Mesendoderm (in vitro differentiated cells): ENCODE results near the gene CGNL1.

Source experiments
- DNase-seq: peaks from one replicate; pipeline ENCODE4 v3.0.0; 2013
- H2AK5ac ChIP-seq: 2 replicates; pipeline ENCODE4 v1.6.1; 2013; ENCODE audit warnings: low read length, inconsistent platforms
- H2BK120ac ChIP-seq: 2 replicates; pipeline ENCODE4 v1.6.1; 2013; ENCODE audit warnings: low read depth, mild to moderate bottlenecking, low read length, moderate library complexity, mixed read lengths
- H2BK15ac ChIP-seq: replicated peaks from 2 replicates; pipeline ENCODE4 v1.6.1; 2013; ENCODE audit warnings: low read depth, mild to moderate bottlenecking, moderate library complexity
- H2BK5ac ChIP-seq: 2 replicates; pipeline ENCODE4 v1.6.1; 2013; ENCODE audit warnings: low read length, inconsistent platforms
- H3K18ac ChIP-seq: 2 replicates; pipeline ENCODE4 v1.6.1; 2013; ENCODE audit warnings: mild to moderate bottlenecking, low read length, mixed read lengths
- H3K23ac ChIP-seq: one replicate; pipeline ENCODE4 v1.6.1; 2013; ENCODE audit warnings: low read length
- H3K27ac ChIP-seq: 2 replicates; pipeline ENCODE4 v1.5.1; 2013; ENCODE audit warnings: low read depth, mild to moderate bottlenecking, inconsistent platforms, low read length, moderate library complexity
- H3K27me3 ChIP-seq: 2 replicates; pipeline ENCODE4 v1.6.1; 2013; ENCODE audit warnings: low read length, control low read depth, mild to moderate bottlenecking, inconsistent platforms; ENCODE audit not compliant: insufficient read depth, poor library complexity
- H3K36me3 ChIP-seq: 2 replicates; pipeline ENCODE4 v1.6.1; 2013; ENCODE audit warnings: low read length, inconsistent platforms; ENCODE audit not compliant: control insufficient read depth, insufficient read depth
- H3K4ac ChIP-seq: one replicate; pipeline ENCODE4 v1.6.1; 2013; ENCODE audit warnings: low read depth, mild to moderate bottlenecking, low read length, moderate library complexity
- H3K4me1 ChIP-seq: 2 replicates; pipeline ENCODE4 v1.6.1; 2013; ENCODE audit warnings: low read depth, low read length, inconsistent platforms; ENCODE audit not compliant: control insufficient read depth
- H3K4me2 ChIP-seq: 2 replicates; pipeline ENCODE4 v1.6.1; 2013; ENCODE audit warnings: low read length
- H3K4me3 ChIP-seq: 2 replicates; pipeline ENCODE4 v1.5.1; 2013; ENCODE audit warnings: mild to moderate bottlenecking, low read length
- H3K56ac ChIP-seq: one replicate; pipeline ENCODE4 v1.6.1; 2013; ENCODE audit warnings: low read length
- H3K79me1 ChIP-seq: 2 replicates; pipeline ENCODE4 v1.6.1; 2013; ENCODE audit warnings: low read length, inconsistent platforms
- H3K79me2 ChIP-seq: 2 replicates; pipeline ENCODE4 v1.6.1; 2013; ENCODE audit warnings: mild to moderate bottlenecking, low read length; ENCODE audit not compliant: control insufficient read depth, insufficient read depth
- H3K9ac ChIP-seq: 2 replicates; pipeline ENCODE4 v1.6.1; 2013; ENCODE audit warnings: low read length, inconsistent platforms
- H4K5ac ChIP-seq: one replicate; pipeline ENCODE4 v1.6.1; 2013; ENCODE audit warnings: low read length
- H4K8ac ChIP-seq: one replicate; pipeline ENCODE4 v1.6.1; 2013; ENCODE audit warnings: low read depth, mild to moderate bottlenecking, control low read depth, low read length, moderate library complexity
- WGBS: extraction: QIAGEN DNeasy Blood & Tissue Kit; methylation state at CpG from one replicate; pipeline ENCODE4 v1.1.7; 2013; ENCODE audit warnings: low lambda C conversion rate, missing lambda C conversion rate; ENCODE audit not compliant: insufficient coverage; ENCODE audit errors: extremely low coverage; 5-methylcytosine and 5-hydroxymethylcytosine counted together

Gene CGNL1

DNA sequence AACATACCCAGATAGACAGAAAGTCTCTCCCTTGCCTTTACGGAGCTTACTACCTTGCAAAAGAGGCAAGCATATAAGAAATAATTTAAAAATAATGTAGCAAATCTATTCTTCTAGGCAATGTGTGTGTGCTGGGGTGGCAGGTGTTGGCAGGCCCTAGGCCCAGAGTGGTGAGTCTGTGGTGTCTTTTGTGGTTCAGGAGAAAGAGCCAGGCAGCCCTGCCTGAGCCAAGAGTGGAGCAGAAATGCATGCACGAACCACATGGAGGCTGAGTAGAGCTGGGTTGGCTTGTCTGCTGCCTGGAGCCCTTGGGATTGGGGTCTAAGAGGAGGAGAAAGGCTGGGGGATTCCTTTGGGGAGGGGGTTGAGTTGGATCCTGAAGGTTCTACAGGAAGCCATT is 145.2 kb downstream of the CGNL1 start:
- H3K79me1 ChIP-seq: no peaks in the 10 kb centered on the region
- no peak overlapping the region for H3K56ac ChIP-seq
- H3K4ac ChIP-seq: no peak overlapping the region
- H3K4me1 ChIP-seq: no peaks in the 10 kb centered on the region
- no peak overlapping the region for H4K8ac ChIP-seq
- no peak overlapping the region for H3K9ac ChIP-seq
- no peaks in the 10 kb centered on the region for H3K27me3 ChIP-seq
- H3K4me3 ChIP-seq: no peak overlapping the region
- H3K4me2 ChIP-seq: no peak overlapping the region
- H2AK5ac ChIP-seq: no peak overlapping the region
- H4K5ac ChIP-seq: no peak overlapping the region
- no peak overlapping the region for H3K23ac ChIP-seq
- H3K18ac ChIP-seq: no peak overlapping the region
- DNase-seq: no peak
- no peak overlapping the region for H2BK15ac ChIP-seq
- peaks cover 2% of the 10 kb centered on the region for H3K36me3 ChIP-seq
- H2BK120ac ChIP-seq: no peak overlapping the region
- WGBS: no CpG with 5 or more reads among the region's 2 CpGs
- no peak overlapping the region for H2BK5ac ChIP-seq
- H3K27ac ChIP-seq: no peak overlapping the region
- H3K79me2 ChIP-seq: no peaks in the 10 kb centered on the region

DNA sequence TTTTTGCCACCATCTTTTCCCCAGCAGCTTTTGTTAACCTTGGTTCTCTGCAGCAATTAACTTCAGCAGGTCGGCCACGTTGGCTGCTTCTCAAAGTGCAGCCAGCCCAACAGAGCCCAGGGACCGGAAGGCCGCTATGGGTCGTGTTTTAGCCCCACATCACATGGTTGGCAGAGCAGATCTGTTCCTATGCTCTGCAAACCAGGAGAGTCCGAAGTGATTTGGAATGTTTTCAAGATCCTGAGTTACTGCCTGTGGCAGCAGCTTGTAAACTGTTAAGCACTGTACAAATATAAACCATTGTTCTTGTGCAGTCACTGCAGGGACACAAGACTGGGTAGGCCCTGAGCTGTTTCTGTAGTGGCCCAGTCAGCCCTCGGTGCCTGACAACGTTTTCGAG is 145.8 kb downstream of the CGNL1 start:
- no peaks in the 10 kb centered on the region for H3K27me3 ChIP-seq
- no peak overlapping the region for H3K18ac ChIP-seq
- H3K9ac ChIP-seq: no peak overlapping the region
- H3K4me1 ChIP-seq: peaks cover 2% of the 10 kb centered on the region
- no peak overlapping the region for H3K27ac ChIP-seq
- no peak overlapping the region for H3K4ac ChIP-seq
- DNase-seq: no peak
- peaks cover 2% of the 10 kb centered on the region for H3K36me3 ChIP-seq
- no peak overlapping the region for H2BK15ac ChIP-seq
- no peaks in the 10 kb centered on the region for H3K79me2 ChIP-seq
- no peak overlapping the region for H3K56ac ChIP-seq
- no peak overlapping the region for H4K8ac ChIP-seq
- no peaks in the 10 kb centered on the region for H3K79me1 ChIP-seq
- H2BK120ac ChIP-seq: no peak overlapping the region
- no peak overlapping the region for H2AK5ac ChIP-seq
- H3K4me3 ChIP-seq: no peak overlapping the region
- no peak overlapping the region for H4K5ac ChIP-seq
- H3K23ac ChIP-seq: no peak overlapping the region
- no CpG with 5 or more reads among the region's 9 CpGs for WGBS
- no peak overlapping the region for H3K4me2 ChIP-seq
- H2BK5ac ChIP-seq: no peak overlapping the region

DNA sequence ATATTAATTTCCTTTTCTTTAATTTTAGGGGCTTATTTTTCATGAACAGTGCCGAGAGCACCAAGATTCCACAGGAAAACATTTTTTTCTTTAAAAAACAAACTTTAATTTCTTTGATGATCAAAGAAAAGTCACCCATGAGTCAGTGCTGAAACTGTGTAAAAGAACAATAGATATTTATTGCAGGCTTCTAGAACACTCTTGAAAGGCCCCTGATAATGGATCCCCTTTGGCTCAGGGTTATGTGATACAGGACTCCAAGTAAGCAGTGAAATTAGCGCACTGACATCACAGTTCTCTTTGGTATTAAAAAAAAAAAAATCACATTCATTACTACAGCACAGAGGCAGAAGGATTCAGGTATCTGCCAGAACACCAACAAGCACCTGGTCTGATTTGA is 149.3 kb downstream of the CGNL1 start:
- Histone ChIP-seq H3K9ac (no peak overlapping the region), H2AK5ac (no peak overlapping the region), H2BK5ac (no peak overlapping the region), H3K56ac (no peak overlapping the region), H3K27me3 (no peaks in the 10 kb centered on the region), H4K5ac (no peak overlapping the region), H3K4me3 (no peak overlapping the region), H4K8ac (no peak overlapping the region), H3K4me1 (peaks cover 4% of the 10 kb centered on the region), H2BK120ac (no peak overlapping the region), H3K4me2 (no peak overlapping the region), H3K79me2 (no peaks in the 10 kb centered on the region), H3K4ac (no peak overlapping the region), H3K36me3 (peaks cover 2% of the 10 kb centered on the region), H2BK15ac (no peak overlapping the region), H3K27ac (no peak overlapping the region), H3K23ac (no peak overlapping the region), H3K18ac (no peak overlapping the region), H3K79me1 (no peaks in the 10 kb centered on the region)
- no peak for DNase-seq
- whole genome bisulfite sequencing: no CpG with 5 or more reads among the region's 2 CpGs

DNA sequence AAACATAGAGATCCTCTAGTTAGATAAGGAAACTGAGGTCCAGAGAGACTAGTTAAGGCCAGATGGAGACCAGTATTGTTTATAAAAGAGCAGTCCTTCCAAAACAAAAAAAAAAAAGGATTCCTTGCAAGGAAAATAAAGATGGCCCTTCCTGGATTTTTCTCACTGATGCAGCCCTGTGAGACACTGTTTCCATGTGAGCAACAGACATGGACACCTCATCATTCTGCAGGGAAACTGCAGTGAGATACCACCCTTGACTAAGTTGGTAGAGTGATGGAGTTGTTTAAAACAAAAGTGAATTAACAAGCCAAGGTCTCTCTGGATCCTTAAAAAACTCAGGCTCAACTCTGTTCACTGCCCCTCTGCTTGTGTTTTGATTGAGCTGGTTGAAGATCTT is 149.8 kb downstream of the CGNL1 start:
- Histone ChIP-seq H3K4ac (no peak overlapping the region), H3K79me1 (no peaks in the 10 kb centered on the region), H3K4me2 (no peak overlapping the region), H2BK5ac (no peak overlapping the region), H3K23ac (no peak overlapping the region), H3K56ac (no peak overlapping the region), H3K9ac (no peak overlapping the region), H3K79me2 (no peaks in the 10 kb centered on the region), H2BK120ac (no peak overlapping the region), H3K4me1 (peaks cover 4% of the 10 kb centered on the region), H4K5ac (no peak overlapping the region), H2AK5ac (no peak overlapping the region), H3K4me3 (no peak overlapping the region), H3K27me3 (no peaks in the 10 kb centered on the region), H3K36me3 (peaks cover 2% of the 10 kb centered on the region), H3K27ac (no peak overlapping the region), H2BK15ac (no peak overlapping the region), H3K18ac (peak overlapping the region; percentile 51), H4K8ac (no peak overlapping the region)
- DNase-seq: no peak

DNA sequence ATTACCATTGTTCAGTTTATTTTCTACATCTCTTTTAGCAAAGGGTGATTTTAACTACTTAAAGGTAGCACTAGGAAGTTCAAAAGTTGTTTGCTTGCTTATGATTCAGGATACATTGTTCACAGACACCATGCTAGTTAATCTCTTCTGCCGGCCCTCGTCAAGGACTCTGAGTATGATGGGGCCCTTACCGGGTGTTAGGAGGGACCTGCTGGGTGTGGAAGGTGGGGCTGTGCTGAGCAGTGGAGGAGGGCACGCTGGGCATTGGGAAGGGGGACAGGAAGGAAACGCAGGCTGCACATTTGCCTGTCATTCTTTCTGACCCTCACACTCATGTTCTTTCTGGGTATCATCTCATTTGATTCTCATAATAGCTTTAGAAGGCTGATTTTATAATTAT is 150.3 kb downstream of the CGNL1 start:
- H3K4ac ChIP-seq: no peak overlapping the region
- no peaks in the 10 kb centered on the region for H3K27me3 ChIP-seq
- peak overlapping the region; percentile 2 for H2BK5ac ChIP-seq
- peaks cover 4% of the 10 kb centered on the region for H3K4me1 ChIP-seq
- no peak overlapping the region for H3K27ac ChIP-seq
- H3K4me3 ChIP-seq: no peak overlapping the region
- no peaks in the 10 kb centered on the region for H3K79me2 ChIP-seq
- H3K4me2 ChIP-seq: no peak overlapping the region
- no peak overlapping the region for H4K8ac ChIP-seq
- H3K56ac ChIP-seq: peak overlapping the region; percentile 44
- H3K79me1 ChIP-seq: no peaks in the 10 kb centered on the region
- H3K9ac ChIP-seq: no peak overlapping the region
- H3K23ac ChIP-seq: no peak overlapping the region
- no peak overlapping the region for H2BK15ac ChIP-seq
- H3K36me3 ChIP-seq: peaks cover 2% of the 10 kb centered on the region
- no peak overlapping the region for H4K5ac ChIP-seq
- no peak overlapping the region for H2AK5ac ChIP-seq
- no peak overlapping the region for H2BK120ac ChIP-seq
- no peak overlapping the region for H3K18ac ChIP-seq
- no CpG with 5 or more reads among the region's 5 CpGs for WGBS
- DNase-seq: no peak

DNA sequence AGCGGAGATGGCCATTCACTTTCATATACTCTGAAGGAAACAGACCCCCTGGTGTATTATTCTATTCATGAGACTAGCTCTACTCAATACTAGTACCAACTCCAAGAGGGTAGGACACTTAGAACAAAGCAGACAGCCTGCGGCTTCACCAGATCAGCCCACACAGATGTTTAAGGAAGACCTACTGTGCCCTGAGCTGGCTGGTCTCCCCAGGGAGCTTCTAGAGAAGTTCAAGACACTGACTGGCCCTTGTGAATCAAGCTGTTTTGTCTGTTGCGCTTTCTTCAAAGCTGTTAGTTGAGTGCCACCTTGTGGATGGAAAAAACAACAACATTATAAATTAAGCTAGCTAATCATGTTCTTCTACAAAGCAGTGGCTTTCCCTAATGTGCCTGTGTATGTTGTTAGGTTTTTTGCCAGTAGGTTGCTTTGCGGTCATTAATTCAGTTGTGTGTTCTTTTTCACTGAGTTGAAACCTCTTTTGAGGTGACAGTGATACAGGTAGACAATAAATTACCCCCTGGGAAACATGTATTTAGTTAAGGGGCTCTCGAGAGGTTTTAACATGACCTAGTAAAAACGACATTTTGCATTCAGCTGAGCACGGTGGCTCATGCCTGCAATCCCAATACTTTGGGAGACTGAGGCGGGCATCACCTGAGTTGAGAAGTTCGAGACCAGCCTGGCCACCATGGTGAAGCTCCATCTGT is 151.2 kb downstream of the CGNL1 start:
- no peak overlapping the region for H2AK5ac ChIP-seq
- no peak overlapping the region for H2BK15ac ChIP-seq
- no peaks in the 10 kb centered on the region for H3K79me1 ChIP-seq
- H4K5ac ChIP-seq: no peak overlapping the region
- no peak overlapping the region for H2BK5ac ChIP-seq
- no peak overlapping the region for H4K8ac ChIP-seq
- no CpG with 5 or more reads among the region's 9 CpGs for WGBS
- H3K4me3 ChIP-seq: no peak overlapping the region
- H3K27me3 ChIP-seq: no peaks in the 10 kb centered on the region
- H3K79me2 ChIP-seq: no peaks in the 10 kb centered on the region
- H3K23ac ChIP-seq: no peak overlapping the region
- H2BK120ac ChIP-seq: no peak overlapping the region
- no peak overlapping the region for H3K18ac ChIP-seq
- H3K9ac ChIP-seq: no peak overlapping the region
- DNase-seq: peak; percentile 95
- H3K4me1 ChIP-seq: peaks cover 4% of the 10 kb centered on the region
- H3K56ac ChIP-seq: no peak overlapping the region
- H3K4ac ChIP-seq: no peak overlapping the region
- H3K4me2 ChIP-seq: no peak overlapping the region
- peak overlapping the region; percentile 65 for H3K27ac ChIP-seq
- H3K36me3 ChIP-seq: peaks cover 2% of the 10 kb centered on the region
